Stimulated activated naive CD8-positive, alpha-beta T cell treated with anti-CD3 and anti-CD28 coated beads, Interleukin-15, Interleukin-2, amounts not matched to agents 100 ng/mL and 50 ng/mL, for 24 hours (primary cell): ENCODE measurements around the gene ARHGAP23.
"Not testable (repeated sequence)": the region's sequence is repeated elsewhere in the genome, so short reads cannot be mapped to it uniquely, and the experiment has no call there.

ENCODE experiments used
- H3K27ac Mint-ChIP-seq: one replicate; pipeline ENCODE4 v1.8.0; 2021; ENCODE audit warnings: mild to moderate bottlenecking, mixed read lengths
- H3K27me3 Mint-ChIP-seq: one replicate; pipeline ENCODE4 v1.8.0; 2021; ENCODE audit warnings: mixed read lengths
- H3K36me3 Mint-ChIP-seq: one replicate; pipeline ENCODE4 v1.8.0; 2021; ENCODE audit warnings: low read depth, mixed read lengths
- H3K4me1 Mint-ChIP-seq: one replicate; pipeline ENCODE4 v1.8.0; 2021; ENCODE audit warnings: low read depth, mixed read lengths
- H3K4me3 Mint-ChIP-seq: one replicate; pipeline ENCODE4 v1.8.0; 2021; ENCODE audit warnings: mild to moderate bottlenecking, mixed read lengths
- H3K9me3 Mint-ChIP-seq: one replicate; pipeline ENCODE4 v1.8.0; 2021; ENCODE audit warnings: mixed read lengths

The ARHGAP23 gene

GRCh38 chr17:38459567-38459966 is 31.3 kb downstream of the ARHGAP23 start:
- no peaks in the 10 kb centered on the region for H3K36me3 Mint-ChIP-seq
- H3K27me3 Mint-ChIP-seq, result peaks cover 19% of the 10 kb centered on the region
- no peak overlapping the region for H3K27ac Mint-ChIP-seq
- H3K4me1 Mint-ChIP-seq, result no peaks in the 10 kb centered on the region
- no peak overlapping the region for H3K4me3 Mint-ChIP-seq
- H3K9me3 Mint-ChIP-seq, result no peaks in the 10 kb centered on the region

- H3K4me1 Mint-ChIP-seq, result no peaks in the 10 kb centered on the region
- no peak overlapping the region for H3K27ac Mint-ChIP-seq
- no peaks in the 10 kb centered on the region for H3K36me3 Mint-ChIP-seq
- no peaks in the 10 kb centered on the region for H3K9me3 Mint-ChIP-seq
- peaks cover 13% of the 10 kb centered on the region for H3K27me3 Mint-ChIP-seq
- no peak overlapping the region for H3K4me3 Mint-ChIP-seq
Measured at GRCh38 chr17:38460082-38460715, 31.9 kb downstream of the ARHGAP23 start.

GRCh38 chr17:38460716-38461630 is 32.7 kb downstream of the ARHGAP23 start:
- Mint-ChIP-seq H3K4me3 (no peak overlapping the region), H3K9me3 (no peaks in the 10 kb centered on the region), H3K4me1 (no peaks in the 10 kb centered on the region), H3K27ac (no peak overlapping the region), H3K36me3 (no peaks in the 10 kb centered on the region), H3K27me3 (peaks cover 12% of the 10 kb centered on the region)

- Mint-ChIP-seq H3K4me3 (no peak overlapping the region), H3K27me3 (peaks cover 9% of the 10 kb centered on the region), H3K27ac (no peak overlapping the region), H3K4me1 (no peaks in the 10 kb centered on the region), H3K9me3 (no peaks in the 10 kb centered on the region), H3K36me3 (no peaks in the 10 kb centered on the region)
Measured at GRCh38 chr17:38461683-38462082, 33.4 kb downstream of the ARHGAP23 start.

- Mint-ChIP-seq H3K27me3 (peaks cover 4% of the 10 kb centered on the region), H3K4me3 (no peak overlapping the region), H3K27ac (no peak overlapping the region), H3K4me1 (no peaks in the 10 kb centered on the region), H3K9me3 (no peaks in the 10 kb centered on the region), H3K36me3 (no peaks in the 10 kb centered on the region)
Measured at GRCh38 chr17:38463451-38463858, 35.2 kb downstream of the ARHGAP23 start.

- no peak overlapping the region for H3K27ac Mint-ChIP-seq
- H3K27me3 Mint-ChIP-seq, result peaks cover 4% of the 10 kb centered on the region
- H3K4me1 Mint-ChIP-seq, result no peaks in the 10 kb centered on the region
- H3K36me3 Mint-ChIP-seq, result no peaks in the 10 kb centered on the region
- H3K4me3 Mint-ChIP-seq, result no peak overlapping the region
- no peaks in the 10 kb centered on the region for H3K9me3 Mint-ChIP-seq
Measured at GRCh38 chr17:38464251-38464722, 36.0 kb downstream of the ARHGAP23 start.

GRCh38 chr17:38464723-38465390 is 36.6 kb downstream of the ARHGAP23 start:
- Mint-ChIP-seq H3K36me3 (no peaks in the 10 kb centered on the region), H3K4me1 (no peaks in the 10 kb centered on the region), H3K27me3 (peaks cover 4% of the 10 kb centered on the region), H3K27ac (no peak overlapping the region), H3K4me3 (no peak overlapping the region), H3K9me3 (no peaks in the 10 kb centered on the region)

GRCh38 chr17:38465391-38466345 is 37.4 kb downstream of the ARHGAP23 start:
- H3K4me3 Mint-ChIP-seq, result no peak overlapping the region
- H3K9me3 Mint-ChIP-seq, result no peaks in the 10 kb centered on the region
- no peaks in the 10 kb centered on the region for H3K36me3 Mint-ChIP-seq
- H3K27me3 Mint-ChIP-seq, result peaks cover 4% of the 10 kb centered on the region
- no peak overlapping the region for H3K27ac Mint-ChIP-seq
- no peaks in the 10 kb centered on the region for H3K4me1 Mint-ChIP-seq

GRCh38 chr17:38466346-38467315 is 38.4 kb downstream of the ARHGAP23 start:
- no peaks in the 10 kb centered on the region for H3K9me3 Mint-ChIP-seq
- H3K36me3 Mint-ChIP-seq, result no peaks in the 10 kb centered on the region
- H3K27ac Mint-ChIP-seq, result no peak overlapping the region
- H3K4me3 Mint-ChIP-seq, result no peak overlapping the region
- H3K4me1 Mint-ChIP-seq, result no peaks in the 10 kb centered on the region
- peaks cover 4% of the 10 kb centered on the region for H3K27me3 Mint-ChIP-seq

- Mint-ChIP-seq H3K36me3 (no peaks in the 10 kb centered on the region), H3K27me3 (peaks cover 2% of the 10 kb centered on the region), H3K4me1 (no peaks in the 10 kb centered on the region), H3K9me3 (no peaks in the 10 kb centered on the region), H3K4me3 (no peak overlapping the region), H3K27ac (no peak overlapping the region)
Measured at GRCh38 chr17:38467491-38467890, 39.2 kb downstream of the ARHGAP23 start.

- Mint-ChIP-seq H3K9me3 (no peaks in the 10 kb centered on the region), H3K4me3 (no peak overlapping the region), H3K27ac (no peak overlapping the region), H3K4me1 (no peaks in the 10 kb centered on the region), H3K36me3 (no peaks in the 10 kb centered on the region), H3K27me3 (no peaks in the 10 kb centered on the region)
Measured at GRCh38 chr17:38469875-38470274, 41.6 kb downstream of the ARHGAP23 start.

- H3K9me3 Mint-ChIP-seq, H3K4me1 Mint-ChIP-seq, H3K4me3 Mint-ChIP-seq, H3K36me3 Mint-ChIP-seq, H3K27ac Mint-ChIP-seq, H3K27me3 Mint-ChIP-seq: not testable (repeated sequence)
Measured at GRCh38 chr17:38471253-38471652, 43.0 kb downstream of the ARHGAP23 start.

GRCh38 chr17:38474666-38475065 is 46.4 kb downstream of the ARHGAP23 start:
- H3K36me3 Mint-ChIP-seq, H3K27ac Mint-ChIP-seq, H3K27me3 Mint-ChIP-seq, H3K4me1 Mint-ChIP-seq, H3K4me3 Mint-ChIP-seq, H3K9me3 Mint-ChIP-seq: not testable (repeated sequence)
